HG03457 (cell line): Measurements from ENCODE around the gene PPID.
A peak's percentile ranks its signal among the peaks of the same experiment; 100 is the strongest.
"Not testable (repeated sequence)": the region's sequence is repeated elsewhere in the genome, so short reads cannot be mapped to it uniquely, and the experiment has no call there.

Experiments
- ATAC-seq: cut with Tn5 transposase; IDR thresholded peaks from one replicate; pipeline ENCODE4 v1.9.1; 2021; ENCODE audit warnings: moderate number of reproducible peaks; ENCODE audit not compliant: unreplicated experiment

Gene PPID

GRCh38 chr4:158722917-158723793 lies at the start of gene PPID:
TSS of gene PPID (minus strand) at chr4:158723396. CDS start at chr4:158723288, 108 bp downstream.
- peak; percentile 95 for ATAC-seq

DNA sequence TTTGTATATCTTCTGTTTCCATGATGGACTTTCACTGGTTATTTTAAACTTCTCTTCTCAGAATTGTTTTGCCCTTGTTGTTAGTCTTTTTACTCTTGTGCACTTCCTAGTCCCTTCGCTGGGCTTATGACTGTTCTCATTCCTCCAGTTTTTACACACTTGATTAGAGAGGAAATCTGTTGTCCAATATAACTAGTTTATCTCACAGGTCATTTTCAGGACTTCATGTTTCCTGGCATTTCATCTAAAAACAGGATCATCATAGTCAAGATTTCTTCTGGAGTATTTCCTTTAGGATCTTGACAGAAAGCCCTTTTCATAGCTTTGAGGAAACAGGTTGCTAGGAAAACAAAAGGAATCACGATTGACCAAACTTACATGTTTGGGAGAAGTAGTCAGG lies 48.6 kb upstream of the PPID start:
- ATAC-seq: no peak

DNA sequence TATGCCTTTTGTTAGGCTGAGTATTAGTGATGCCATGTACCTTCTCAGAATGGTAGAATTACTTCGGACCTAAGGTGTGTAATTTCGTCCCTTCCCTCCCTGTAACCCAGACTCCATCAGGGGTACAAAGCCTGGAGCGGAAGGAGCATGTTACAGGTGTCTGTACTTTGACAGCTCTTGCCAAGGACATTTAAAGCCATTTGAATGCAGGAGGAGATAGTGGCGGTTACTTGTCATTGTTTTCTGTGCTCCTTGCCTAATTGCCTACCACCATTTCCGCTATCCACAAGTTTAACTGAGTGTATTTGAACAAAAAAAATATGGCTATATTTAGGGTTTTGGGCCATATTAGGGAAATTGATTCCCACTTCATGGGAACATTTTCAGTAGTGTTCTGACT lies 47.5 kb upstream of the PPID start:
- no peak for ATAC-seq

DNA sequence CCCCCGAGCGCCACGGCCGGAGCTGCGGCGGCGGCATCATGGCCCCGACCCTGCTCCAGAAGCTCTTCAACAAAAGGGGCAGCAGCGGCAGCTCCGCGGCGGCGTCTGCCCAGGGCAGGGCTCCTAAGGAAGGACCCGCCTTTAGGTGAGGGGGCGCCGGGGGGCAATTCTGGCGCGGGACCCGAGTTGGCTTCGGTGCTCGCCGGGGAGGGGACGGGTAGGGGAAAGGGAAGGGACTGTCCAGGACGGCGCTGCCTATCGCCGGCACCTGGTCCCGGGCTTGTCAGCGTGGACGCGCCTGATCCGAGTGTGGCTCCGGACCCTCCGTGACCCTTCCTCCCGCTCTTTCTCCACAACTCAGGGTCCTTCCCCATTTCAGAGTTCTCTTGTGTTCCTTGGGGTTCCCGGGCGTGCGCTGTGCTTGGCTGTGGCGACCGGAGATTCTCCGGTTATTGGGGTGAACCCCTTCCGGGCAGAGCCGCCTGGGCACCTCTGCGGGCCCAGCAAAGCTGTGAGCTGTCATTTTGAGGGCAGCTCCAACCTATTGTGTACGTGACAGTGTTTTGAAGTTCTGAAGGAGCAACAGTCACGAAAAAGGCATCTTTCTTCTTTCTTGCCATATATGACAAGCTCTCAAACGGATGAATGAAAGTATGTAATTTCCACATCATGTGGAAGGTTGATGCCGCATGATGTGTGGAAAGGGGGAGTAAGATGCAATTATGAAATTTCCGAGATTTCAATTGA lies 46.2 kb upstream of the PPID start:
- peak; percentile 25 for ATAC-seq

DNA sequence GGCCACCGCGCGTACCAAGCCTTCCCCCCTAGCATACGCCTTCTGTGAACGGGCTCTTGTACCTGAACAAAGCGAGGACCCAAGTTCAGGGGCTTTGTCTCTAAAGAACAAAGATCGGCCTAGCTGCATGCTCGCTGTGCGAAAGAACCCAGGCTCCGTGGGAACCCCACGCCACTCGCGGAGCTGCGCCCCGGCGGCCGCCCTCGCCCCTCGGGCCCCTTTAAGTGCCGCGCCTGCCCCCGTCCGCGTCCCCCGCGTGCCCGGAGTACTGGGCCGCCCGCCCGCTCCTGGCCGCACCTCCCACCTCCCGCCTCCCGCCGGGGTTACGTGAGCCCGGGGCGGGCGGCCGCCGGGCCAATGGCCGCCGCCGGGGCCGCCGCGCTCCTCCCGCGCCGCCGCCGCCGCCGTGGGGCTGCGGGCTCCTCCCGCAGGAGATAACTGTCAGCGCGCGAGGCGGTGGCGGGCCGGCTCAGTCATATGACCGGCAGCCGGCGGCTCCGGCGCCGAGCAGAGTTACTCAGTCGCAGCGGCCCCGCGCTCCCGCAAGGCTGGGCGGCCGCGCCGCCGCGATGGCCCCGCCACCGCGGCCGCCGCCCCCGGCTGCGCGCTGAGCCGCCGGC lies 45.5 kb upstream of the PPID start, which contains the start of gene FNIP2:
Gene FNIP2, plus strand, starts transcription at position 472 of the 620 bp plus-strand sequence. CDS start 187 bp downstream, outside the sequence.
- ATAC-seq: peak; percentile 73

DNA sequence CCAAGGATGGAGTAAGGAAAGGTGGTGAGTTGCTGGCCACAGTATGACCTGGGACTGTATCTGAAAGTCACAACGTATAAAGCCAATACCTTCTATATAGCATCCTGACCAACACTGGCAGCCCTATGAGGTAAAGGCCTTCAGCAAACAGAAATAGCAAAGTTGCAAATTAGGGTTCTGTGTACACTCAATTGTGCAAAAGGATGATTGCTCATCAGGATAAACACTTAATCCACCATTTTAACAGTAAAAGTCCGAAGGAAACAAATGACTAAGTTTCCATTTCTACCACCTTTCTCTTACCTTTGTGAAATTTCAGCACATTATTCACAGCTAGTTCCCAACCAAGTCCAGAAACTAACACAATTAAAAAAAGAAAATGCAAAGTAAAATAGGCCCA lies 44.3 kb upstream of the PPID start:
- ATAC-seq: no peak

GRCh38 chr4:158766434-158767044 lies 43.3 kb upstream of the PPID start:
- no peak for ATAC-seq

- no peak for ATAC-seq
These were observed 40.3 kb upstream of the PPID start for GRCh38 chr4:158763462-158763861.

DNA sequence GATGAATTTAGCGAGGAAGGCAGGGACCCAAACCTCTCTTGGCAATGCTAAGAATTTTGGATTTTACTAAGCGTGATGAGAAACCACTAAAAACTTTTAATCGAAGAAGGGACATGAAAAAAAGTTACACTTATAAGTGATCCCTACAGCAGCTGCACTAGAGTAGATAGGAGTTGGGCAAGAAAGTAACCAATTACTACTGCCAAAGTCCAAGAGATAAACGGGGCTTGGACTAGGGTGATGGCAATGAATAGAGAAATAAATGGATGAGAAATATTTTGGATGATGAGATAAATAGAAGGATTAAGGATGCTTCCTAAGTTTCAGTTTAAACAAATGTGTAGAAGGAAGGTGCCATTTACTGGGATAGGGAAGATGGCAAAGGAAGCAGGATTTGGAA lies 39.4 kb upstream of the PPID start:
- no peak for ATAC-seq

GRCh38 chr4:158760866-158761265 lies 37.7 kb upstream of the PPID start:
- ATAC-seq: no peak

GRCh38 chr4:158759539-158759938 lies 36.3 kb upstream of the PPID start:
- not testable (repeated sequence) for ATAC-seq

DNA sequence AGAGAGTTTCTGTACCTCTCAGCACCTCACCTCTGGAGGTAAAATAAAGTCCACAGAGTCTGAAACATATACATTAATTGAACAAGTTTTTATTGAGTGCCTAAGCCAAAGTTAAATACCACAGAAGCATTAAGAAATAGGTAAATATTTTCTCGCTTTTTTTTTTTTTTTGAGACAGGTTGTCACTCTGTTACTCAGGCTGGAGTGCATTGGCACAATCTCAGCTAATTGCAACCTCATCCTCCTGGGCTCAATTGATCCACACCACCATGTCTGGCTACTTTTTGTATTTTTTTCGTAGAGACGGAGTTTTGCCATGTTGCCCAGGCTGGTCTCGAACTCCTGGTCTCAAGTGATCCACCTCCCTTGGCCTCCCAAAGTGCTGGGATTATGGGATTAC lies 35.5 kb upstream of the PPID start:
- no peak for ATAC-seq

- ATAC-seq: no peak
These were observed 34.9 kb upstream of the PPID start for GRCh38 chr4:158758142-158758541.

- ATAC-seq: no peak
These were observed 33.4 kb upstream of the PPID start for GRCh38 chr4:158756588-158756987.

DNA sequence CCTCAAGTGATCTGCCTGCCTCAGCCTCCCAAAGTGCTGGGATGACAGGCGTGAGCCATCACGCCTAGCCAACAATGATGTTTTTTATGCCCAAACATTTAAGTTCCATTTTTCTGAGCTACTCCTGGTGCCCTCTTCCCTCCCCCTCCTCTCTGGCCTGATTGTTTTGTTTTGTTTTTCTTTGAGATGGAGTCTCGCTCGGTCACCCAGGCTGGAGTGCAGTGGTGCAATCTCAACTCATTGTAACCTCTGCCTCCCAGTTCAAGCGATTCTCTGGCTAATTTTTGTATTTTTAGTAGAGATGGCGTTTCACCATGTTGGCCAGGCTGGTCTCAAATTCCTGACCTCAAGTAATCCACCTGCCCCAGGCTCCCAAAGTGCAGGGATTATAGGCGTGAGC lies 32.6 kb upstream of the PPID start:
- not testable (repeated sequence) for ATAC-seq

DNA sequence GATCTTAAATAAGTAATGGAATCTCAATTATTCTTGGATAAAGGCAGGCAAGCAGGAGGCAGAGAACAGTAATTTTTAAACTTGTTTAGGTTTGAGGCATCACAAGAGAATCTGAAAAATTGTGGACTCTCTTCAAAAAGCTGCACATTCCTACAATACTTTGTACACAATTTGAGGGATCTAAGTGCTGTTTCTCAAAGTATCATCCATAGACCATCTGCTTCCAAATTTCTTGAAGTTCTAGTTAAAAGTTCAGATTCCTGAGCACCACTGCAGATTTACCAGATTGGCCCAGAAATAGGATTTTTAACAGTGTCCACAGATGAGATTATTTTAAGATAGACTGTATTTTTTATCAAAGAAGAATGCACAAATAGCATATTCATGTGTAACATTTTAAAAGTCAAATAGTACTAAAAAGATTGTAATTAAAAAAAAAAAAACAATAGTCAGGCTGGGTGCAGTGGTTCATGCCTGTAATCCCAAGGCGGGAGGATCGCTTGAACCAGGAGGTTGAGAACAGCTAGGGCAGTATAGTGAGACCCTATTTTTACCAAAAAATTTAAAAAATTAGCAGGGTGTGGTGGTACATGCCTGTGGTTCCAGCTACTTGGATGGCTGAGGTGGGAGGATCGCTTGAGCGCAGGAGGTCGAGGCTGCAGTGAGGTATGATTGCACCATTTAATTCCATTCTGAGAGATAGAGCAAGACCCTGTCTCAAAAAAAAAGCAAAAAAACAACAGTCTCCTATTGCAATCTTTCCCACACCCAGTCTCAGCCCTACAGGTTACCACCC lies 31.4 kb upstream of the PPID start:
- no peak for ATAC-seq

DNA sequence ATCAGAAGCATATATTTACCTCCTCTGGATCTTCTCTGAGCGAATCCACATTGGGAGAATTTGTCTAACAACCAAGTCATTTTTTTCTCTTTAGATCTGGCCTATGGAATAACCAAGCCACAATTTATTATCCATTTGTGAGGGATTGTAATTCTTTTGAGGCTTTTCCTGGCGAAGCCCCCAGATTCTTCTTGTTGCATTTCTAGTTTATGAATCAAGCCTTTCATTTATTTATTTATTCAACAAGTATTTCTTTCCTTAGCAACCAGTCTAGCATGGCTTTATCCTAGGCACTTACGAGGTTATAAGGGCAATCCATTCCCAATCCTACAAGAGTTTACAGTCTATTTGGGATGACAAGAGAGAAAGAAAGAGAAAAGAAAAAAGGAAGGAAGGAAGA lies 27.2 kb upstream of the PPID start:
- no peak for ATAC-seq

- not testable (repeated sequence) for ATAC-seq
These were observed 23.3 kb upstream of the PPID start for GRCh38 chr4:158746537-158746936.

DNA sequence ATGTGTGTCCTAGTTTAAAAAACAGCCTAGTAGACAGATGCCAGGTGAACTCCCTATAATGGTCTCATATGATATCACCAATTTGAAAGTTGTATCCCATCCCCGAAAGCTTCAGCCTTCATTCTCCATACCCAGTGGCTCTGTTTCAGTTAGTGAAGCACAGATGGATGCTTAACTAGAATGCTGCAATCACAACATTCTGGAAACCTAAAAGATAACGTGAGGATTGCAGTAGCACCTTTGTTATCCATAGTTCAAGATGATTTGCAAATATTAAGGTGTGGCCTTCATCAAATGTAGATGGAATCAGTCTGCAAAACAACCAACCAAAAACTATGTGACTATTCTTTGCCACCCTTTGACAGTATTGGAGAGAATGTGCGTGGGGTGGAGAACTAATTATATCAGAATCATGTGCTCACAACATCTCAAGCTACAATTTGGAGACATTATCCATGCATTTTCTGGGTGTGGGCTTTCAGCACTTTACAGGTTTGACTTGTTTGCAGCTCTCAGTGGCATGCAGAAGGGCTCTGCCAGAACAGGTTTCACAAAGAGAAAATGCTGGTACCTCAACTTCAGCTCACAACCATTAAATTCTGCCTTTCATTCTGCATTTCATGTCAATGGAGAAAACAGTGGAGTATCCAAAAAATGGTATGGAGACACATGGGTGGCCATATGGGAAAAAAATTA lies 18.3 kb upstream of the PPID start:
- ATAC-seq: no peak

- ATAC-seq: no peak
These were observed 16.4 kb upstream of the PPID start for GRCh38 chr4:158739600-158739999.
